ENCODE results near the gene RSPRY1. TPM values are rescaled to one million over a fixed set of nuclear protein-coding genes. Genes with fewer than 3 reads are reported as not detected.

Gene RSPRY1
- total RNA-seq, 1 experiment from 2014 or later = 31.0 TPM

GRCh38 chr16:57284209-57284951 is 98.3 kb downstream of the RSPRY1 start, which contains the start of gene PLLP:
Gene PLLP (minus strand): TSS chr16:57284672. CDS start chr16:57284540, 132 bp downstream.
- peak within 1 kb of the TSS; percentile 78 for H3K4me3 ChIP-seq (ENCODE audit: insufficient read depth, low read depth, low read length)
- no peaks in the 10 kb centered on the region for H3K36me3 ChIP-seq (replicated peaks; ENCODE audit: control insufficient read depth, insufficient read depth, low read length)
- DNase-seq = peak; percentile 96
- H3K27me3 ChIP-seq (ENCODE audit: control insufficient read depth, insufficient read depth, low read length) = peaks cover 30% of the 10 kb centered on the region

- H3K36me3 ChIP-seq (replicated peaks; ENCODE audit: control insufficient read depth, insufficient read depth, low read length) = no peaks in the 10 kb centered on the region
- peaks cover 30% of the 10 kb centered on the region for H3K27me3 ChIP-seq (ENCODE audit: control insufficient read depth, insufficient read depth, low read length)
- no peak for DNase-seq
- peak overlapping the region; percentile 78 for H3K4me3 ChIP-seq (ENCODE audit: insufficient read depth, low read depth, low read length)
These were observed 98.8 kb downstream of the RSPRY1 start for GRCh38 chr16:57284952-57285363.

DNA sequence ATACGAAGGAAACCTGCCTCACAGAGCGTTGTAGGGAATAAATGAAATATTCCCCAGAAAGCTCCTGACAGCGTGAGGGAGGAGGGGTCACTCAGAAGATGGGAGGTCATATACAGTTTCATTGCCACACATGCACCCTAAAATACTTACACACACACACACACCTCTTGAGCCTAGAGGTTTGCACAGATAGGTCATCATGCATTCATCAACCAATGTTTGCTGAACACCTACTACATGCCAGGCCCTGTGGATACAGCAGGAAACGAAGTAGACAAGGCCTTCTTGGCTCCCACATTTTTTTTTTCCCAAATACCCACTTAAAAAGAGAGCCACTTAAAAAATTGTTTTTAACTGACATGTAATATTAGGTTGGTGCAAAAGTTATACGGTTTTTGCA is 99.2 kb downstream of the RSPRY1 start:
- DNase-seq = no peak
- Histone ChIP-seq H3K36me3 (replicated peaks; ENCODE audit: control insufficient read depth, insufficient read depth, low read length) (no peaks in the 10 kb centered on the region), H3K4me3 (ENCODE audit: insufficient read depth, low read depth, low read length) (peak overlapping the region; percentile 78; the same call in 1 of the 2 replicates), H3K27me3 (ENCODE audit: control insufficient read depth, insufficient read depth, low read length) (peaks cover 30% of the 10 kb centered on the region)

- Histone ChIP-seq H3K36me3 (replicated peaks; ENCODE audit: control insufficient read depth, insufficient read depth, low read length) (no peaks in the 10 kb centered on the region), H3K27me3 (ENCODE audit: control insufficient read depth, insufficient read depth, low read length) (peaks cover 8% of the 10 kb centered on the region), H3K4me3 (ENCODE audit: insufficient read depth, low read depth, low read length) (no peak overlapping the region)
- DNase-seq = no peak
These were observed 103.5 kb downstream of the RSPRY1 start for GRCh38 chr16:57289391-57290257.

Other genes starting within 250 kb of the RSPRY1 start
- not detected in 2 replicates for gene CETP, start 224.4 kb upstream of the RSPRY1 start, total RNA-seq (2014; rRNA removed; shearing (Covaris generic))
- gene NLRC5, start 196.8 kb upstream of the RSPRY1 start, total RNA-seq (2014; rRNA removed; shearing (Covaris generic)) = 0.80 and 0.85 TPM in 2 replicates
- 19.4 and 21.1 TPM in 2 replicates for gene CPNE2, start 93.7 kb upstream of the RSPRY1 start, total RNA-seq (2014; rRNA removed; shearing (Covaris generic))
- 60.9 and 63.3 TPM in 2 replicates for gene PSME3IP1, start 290 bp upstream of the RSPRY1 start, total RNA-seq (2014; rRNA removed; shearing (Covaris generic))
- 27.7 and 28.3 TPM in 2 replicates for gene ARL2BP, start 58.9 kb downstream of the RSPRY1 start, total RNA-seq (2014; rRNA removed; shearing (Covaris generic))
- 1.6 and 3.0 TPM in 2 replicates for gene PLLP, start 98.3 kb downstream of the RSPRY1 start, total RNA-seq (2014; rRNA removed; shearing (Covaris generic))
- not detected in 2 replicates for gene CCL22, start 172.5 kb downstream of the RSPRY1 start, total RNA-seq (2014; rRNA removed; shearing (Covaris generic))
- gene CX3CL1, start 186.2 kb downstream of the RSPRY1 start, total RNA-seq (2014; rRNA removed; shearing (Covaris generic)) = 0.67 and 2.1 TPM in 2 replicates
- gene CCL17, start 218.4 kb downstream of the RSPRY1 start, total RNA-seq (2014; rRNA removed; shearing (Covaris generic)) = not detected in 2 replicates